SKM-1 treated with dmso at 0.1 percent for 144 hours (cell line): ENCODE data around the gene SYT14.
"Not testable (repeated sequence)": the region's sequence is repeated elsewhere in the genome, so short reads cannot be mapped to it uniquely, and the experiment has no call there.

ENCODE experiments used
- DNase-seq: peaks from one replicate; lab custom pipeline; 2025; ENCODE audit not compliant: unreplicated experiment; lab: John Stamatoyannopoulos, UW

Gene SYT14

DNA sequence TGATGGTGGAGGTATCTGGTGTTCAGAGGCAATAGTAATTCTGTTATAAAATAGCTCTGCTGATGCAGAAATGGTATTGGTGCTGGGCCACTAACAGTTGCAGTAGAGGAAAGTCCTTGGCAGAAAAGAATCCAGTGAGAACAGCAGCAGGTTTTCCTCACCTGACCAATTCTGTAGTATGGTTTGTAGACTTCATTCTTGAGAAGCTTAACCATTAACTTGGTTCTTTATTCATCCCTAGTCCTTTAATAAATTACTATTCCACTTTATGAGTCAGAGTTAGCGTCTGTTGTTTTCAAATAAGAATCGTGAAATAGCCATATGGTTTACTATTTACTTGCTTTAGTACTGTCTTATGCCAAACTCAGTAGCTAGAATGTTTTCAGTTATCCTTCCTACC, 166.1 kb downstream of the SYT14 start:
- no peak for DNase-seq

DNA sequence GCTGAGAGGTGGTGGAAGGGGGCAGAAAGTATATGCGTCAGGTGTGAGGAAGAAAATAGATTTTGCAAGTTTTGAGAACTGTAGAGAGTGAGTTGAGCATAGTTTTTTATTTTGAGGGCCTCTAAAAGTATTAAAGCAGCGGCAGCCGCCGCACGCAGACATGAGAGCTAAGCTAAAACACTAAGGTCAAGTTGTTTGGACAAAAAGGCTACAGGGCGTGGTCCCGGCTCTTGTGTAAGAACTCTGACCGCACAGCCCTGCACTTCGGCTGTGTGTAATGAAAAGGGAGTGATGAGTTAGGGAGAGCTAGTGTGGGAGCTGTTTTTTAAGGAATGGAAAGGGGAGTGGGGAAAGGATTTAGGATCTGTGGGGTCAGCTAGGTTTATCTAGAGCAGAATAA, 174.9 kb downstream of the SYT14 start:
- not testable (repeated sequence) for DNase-seq

- DNase-seq, result no peak
These were observed 179.2 kb downstream of the SYT14 start for GRCh38 chr1:210117198-210117597.

- DNase-seq, result no peak
These were observed 179.7 kb downstream of the SYT14 start for GRCh38 chr1:210117681-210118170.

- DNase-seq, result no peak
These were observed 185.4 kb downstream of the SYT14 start for GRCh38 chr1:210123383-210123782.

- no peak for DNase-seq
These were observed 186.0 kb downstream of the SYT14 start for GRCh38 chr1:210123924-210124589.

DNA sequence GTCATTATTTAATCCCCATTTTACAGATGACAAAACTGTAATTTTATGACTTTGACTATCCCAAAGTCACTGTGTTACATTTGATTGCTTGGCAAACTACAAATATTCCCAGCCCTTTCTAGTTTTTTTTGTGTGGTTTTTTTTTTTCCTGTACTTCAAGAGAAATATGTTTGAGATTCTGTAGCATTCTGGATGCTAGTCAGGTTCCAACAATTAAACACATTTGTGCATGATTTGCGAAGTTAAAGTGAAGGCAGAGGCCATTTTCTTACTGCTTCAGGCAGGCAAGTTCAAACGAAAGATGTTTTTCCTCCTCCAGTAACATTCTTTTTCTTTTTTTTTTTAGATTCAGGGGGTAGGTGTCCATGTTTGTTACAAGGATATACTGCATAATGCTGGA, 186.7 kb downstream of the SYT14 start:
- DNase-seq, result no peak

DNA sequence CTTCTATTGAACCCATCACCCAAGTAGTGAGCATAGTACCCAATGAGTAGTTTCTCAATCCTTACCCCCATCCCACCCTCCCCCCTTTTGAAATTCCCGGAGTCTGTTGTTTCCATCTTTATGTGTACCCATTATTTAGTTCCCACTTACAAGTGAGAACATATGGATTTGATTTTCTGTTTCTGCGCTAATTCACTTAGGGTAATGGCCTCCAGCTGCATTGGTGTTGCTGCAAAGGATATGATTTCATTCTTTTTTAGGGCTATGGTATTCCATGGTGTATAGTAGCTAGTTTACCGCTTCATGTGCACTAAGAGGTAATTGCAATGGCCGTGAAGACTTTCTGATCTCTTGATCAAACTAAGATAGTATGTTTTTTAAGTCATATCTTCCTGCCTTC, 187.1 kb downstream of the SYT14 start:
- DNase-seq, result no peak

DNA sequence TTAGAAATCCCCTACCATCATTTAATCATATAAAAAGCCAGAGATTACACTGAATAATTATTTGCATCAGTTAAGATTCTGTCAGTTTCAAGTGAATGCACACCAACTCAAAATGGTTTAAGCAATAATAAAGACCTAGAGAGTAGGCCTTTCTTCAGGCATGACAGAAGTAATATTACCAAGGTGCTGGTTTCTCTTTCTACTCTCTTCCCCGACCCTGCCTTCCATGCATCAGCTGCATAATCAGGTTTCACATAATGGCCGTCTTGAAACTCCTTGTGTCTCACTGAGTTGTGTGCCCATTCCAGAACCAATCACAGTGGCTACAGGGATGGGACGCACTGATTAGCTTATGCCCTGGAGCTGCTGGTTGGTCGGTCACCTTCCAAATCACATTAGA, 191.1 kb downstream of the SYT14 start:
- no peak for DNase-seq

GRCh38 chr1:210129759-210130158, 191.7 kb downstream of the SYT14 start:
- DNase-seq, result no peak

- DNase-seq, result no peak
These were observed 194.6 kb downstream of the SYT14 start for GRCh38 chr1:210132582-210132981.

- peak; percentile 58 for DNase-seq
These were observed 205.5 kb downstream of the SYT14 start for GRCh38 chr1:210143465-210144062.

DNA sequence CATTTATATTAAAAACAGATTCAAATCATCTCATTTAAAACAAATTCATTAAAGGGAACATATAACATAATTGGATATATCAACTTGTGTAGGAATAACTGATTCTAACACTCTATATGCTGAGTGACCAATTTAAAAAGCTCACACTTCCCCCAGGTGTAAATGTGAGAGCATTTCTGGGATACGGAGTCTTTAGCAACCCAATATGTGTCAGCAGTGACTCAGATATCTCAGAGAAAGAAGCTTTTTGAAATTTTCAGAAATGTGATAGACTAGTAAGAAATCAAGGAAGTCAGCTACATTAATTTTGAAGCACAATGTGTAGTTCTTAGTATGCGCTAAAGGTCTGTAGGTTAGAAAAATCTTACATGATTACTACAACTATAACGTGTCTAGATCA, 206.7 kb downstream of the SYT14 start:
- no peak for DNase-seq

DNA sequence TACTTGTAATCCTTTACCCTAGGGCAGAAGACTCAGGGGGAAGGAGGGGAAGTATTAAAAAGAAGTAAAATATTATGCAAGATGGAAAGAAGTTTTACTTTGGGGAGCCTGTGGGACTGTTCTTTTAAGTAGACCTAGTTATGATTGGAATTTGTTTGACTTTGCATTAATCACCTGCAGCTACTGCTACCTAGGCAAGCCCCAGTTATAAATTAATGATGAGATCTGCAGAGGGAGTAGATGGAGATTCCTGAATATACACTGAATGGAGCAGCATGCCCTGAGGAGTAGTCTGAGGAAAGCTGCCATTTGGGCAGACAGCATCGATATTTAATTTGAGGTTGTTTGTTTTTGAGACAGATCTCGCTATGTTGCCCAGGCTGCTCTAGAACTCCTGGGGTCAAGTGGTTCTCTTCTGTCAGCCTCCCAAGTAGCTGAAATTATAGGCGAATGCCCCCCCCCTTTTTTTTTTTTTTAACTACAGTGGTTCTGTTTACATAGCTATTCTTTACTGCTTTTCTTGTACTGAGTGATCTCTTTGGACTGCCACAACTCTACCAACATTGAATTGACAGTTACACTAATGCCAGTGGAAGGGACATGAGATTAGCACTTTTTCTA, 213.1 kb downstream of the SYT14 start:
- DNase-seq, result no peak

DNA sequence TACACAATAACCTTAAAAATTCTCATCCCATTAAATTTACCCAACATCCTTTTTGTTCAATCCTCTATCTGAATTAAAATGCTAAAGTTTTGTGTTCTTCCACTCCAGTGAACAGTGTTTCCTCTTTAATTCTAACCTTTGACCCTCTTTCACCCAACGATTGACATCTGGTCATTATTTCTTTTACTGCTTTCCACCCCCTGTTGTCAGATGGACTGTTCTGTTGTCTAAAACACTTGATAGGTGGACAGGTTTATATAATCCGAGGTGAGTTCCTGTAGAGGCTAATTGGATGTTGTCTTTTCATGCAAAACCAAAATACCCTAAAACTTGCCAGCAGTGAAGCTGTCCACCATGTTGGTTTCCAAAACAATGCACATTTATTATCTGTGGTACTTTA, 221.2 kb downstream of the SYT14 start:
- DNase-seq, result no peak

DNA sequence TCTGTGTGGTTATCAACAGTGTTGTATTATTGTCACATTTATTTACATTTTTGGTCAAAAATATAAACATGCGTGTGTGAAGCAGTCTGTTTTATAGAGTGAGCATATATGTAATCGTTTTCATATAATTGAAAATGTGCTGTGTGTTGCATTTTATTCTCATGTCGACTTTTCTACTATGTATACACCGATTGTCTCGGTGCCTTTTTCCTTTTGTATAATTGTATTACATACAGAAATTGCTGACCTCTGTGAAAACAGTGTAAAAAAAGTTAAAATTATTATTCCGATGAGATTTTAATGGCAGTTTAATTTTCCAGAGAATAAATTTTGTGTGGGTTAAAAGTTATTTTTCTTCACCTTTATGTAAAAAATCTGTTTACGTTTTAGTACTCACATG, 232.2 kb downstream of the SYT14 start:
- DNase-seq, result no peak

DNA sequence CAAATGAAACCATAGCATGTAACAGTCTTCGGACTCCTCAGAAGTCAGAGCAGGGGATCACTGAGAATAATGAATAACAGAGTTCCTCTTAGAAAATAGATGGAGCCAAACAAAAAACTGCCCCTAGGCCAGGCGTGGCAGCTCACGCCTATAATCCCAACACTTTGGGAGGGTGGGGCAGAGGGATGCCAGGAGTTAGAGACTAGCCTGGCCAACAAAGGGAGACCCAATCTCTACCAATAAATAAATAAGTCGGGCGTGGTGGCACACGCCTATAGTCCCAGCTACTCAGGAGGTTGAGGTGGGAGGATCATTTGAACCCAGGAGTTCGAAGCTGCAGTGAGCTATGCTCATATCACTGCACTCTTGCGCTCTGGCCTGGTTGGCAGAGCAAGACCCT, 236.1 kb downstream of the SYT14 start:
- DNase-seq, result no peak

DNA sequence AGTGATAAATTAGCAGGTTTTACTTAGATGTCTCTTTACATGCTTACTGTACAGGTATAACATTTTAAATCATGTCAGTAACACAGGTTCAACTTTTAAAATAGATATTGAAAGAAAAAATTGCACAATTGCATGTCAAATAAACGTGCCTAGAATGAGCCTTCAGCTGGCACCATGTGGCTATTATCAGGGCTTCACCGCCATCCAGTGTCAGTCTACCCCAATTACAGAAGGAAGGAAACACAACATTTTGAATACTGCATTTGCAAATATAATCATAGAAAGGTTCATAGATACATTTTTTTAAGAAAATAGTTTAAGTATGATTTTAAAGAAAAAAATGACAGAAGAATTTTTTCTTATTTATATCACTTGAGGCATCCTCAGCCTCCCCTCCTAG, 247.0 kb downstream of the SYT14 start:
- DNase-seq, result no peak

- DNase-seq, result not testable (repeated sequence)
These were observed 250.0 kb downstream of the SYT14 start for GRCh38 chr1:210187849-210188606.

- DNase-seq, result no peak
These were observed 251.4 kb downstream of the SYT14 start for GRCh38 chr1:210189426-210189825.

DNA sequence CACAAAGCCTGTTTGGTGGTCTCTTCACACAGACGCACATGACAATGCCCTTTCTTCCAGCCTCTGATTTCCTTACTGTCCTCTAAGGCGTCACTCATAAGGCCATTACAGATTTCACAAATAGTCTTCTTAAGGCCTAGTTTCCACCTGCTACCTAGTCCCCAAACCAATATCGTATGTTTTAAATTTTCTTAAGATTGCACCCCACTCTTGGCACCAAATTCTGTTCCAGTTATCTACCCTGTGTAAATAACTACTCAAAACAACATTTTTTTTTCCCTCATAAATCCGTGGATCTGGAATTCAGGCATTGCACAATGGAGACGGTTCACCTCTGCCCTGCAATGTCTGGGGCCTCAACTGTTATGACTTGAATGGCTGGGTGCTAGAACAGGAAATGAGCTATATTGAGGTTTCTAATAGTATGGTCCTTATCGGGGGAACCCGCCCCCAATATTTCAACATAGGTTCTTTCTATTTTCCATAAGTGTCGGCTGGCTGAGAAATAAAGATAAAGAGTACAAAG, 257.7 kb downstream of the SYT14 start:
- no peak for DNase-seq
